MG63 (cell line): ENCODE measurements around the gene RTKN2. TPM values are rescaled to one million over a fixed set of nuclear protein-coding genes. Genes with fewer than 3 reads are reported as not detected.

Experiments
- total RNA-seq: library from RNA; depleted of rRNA; stranded (reverse); fragments of >200 nt; shearing (Covaris generic); gene quantifications from 2 replicates; pipeline ENCODE4 v1.2.3, GENCODE V29; 2014; ENCODE audit warnings: low replicate concordance; rRNA removed

RTKN2 gene
- total RNA-seq, 1 experiment from 2014 or later, result 2.7 TPM

Other genes starting within 250 kb of the RTKN2 start
- 0.89 and 1.5 TPM in 2 replicates for gene ZNF365, start 105.5 kb upstream of the RTKN2 start, total RNA-seq